HG02610 (cell line): ENCODE data around the gene PLA2G12A.

Source experiments
- ATAC-seq: cut with Tn5 transposase; IDR thresholded peaks from one replicate; pipeline ENCODE4 v1.9.1; 2021; ENCODE audit warnings: mild to moderate bottlenecking, moderate library complexity; ENCODE audit not compliant: unreplicated experiment

PLA2G12A gene

GRCh38 chr4:109729117-109729717, 653 bp downstream of the PLA2G12A start:
- ATAC-seq = no peak

GRCh38 chr4:109728385-109728784, 1.5 kb downstream of the PLA2G12A start:
- ATAC-seq = no peak

DNA sequence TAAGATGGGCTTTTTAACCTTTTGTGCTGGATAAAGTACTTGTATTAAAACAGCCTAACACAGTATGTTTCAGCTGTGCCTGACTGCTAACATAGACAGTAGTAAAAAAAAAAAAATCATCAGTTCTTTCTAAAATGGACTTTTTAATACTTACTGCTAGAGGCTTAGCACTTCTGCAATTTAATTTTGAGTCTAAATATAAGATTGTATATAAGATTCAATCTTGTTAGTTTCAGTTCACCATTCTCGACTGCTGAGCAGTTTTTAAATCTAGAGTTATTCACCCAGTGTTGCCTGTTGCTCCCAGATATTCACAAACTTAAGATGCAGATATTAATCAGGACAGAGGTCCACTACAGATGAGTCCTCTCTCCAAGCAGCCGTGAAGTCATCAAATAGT, 6.8 kb downstream of the PLA2G12A start:
- ATAC-seq = no peak

DNA sequence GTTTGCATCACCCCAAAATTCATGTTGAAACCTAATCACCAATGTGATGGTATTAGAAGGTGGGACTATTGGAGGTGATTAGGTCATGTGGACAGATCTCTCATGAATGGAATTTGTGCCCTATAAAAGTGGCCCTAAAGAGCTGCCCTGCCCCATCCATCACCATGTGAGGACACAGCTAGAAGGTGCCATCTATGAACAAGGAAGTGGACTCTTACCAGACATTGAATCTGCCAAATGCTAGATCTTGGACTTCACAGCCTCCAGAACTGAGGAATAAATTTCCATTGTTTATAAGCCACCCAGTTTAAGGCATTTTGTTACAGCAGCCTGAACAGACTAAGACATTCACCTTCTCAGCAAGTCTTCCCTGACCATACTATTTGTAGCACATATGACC, 7.5 kb downstream of the PLA2G12A start:
- no peak for ATAC-seq

DNA sequence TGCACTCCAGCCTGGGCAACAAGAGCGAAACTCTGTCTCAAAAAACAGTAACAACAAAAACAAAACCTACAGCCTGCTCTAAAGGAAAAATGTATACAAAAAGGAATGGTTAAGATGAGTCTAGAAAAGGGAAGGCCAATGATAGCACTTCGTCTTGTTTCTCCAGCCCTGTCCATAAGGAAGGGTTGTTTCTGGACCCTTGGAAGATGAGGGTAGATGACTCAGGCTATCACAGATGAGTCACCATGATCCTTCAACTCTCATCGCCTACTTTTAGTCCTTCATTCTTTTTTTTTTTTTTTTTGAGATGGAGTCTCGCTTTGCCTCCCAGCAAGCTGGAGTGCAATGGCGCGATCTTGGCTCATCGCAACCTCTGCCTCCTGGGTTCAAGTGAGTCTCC, 8.8 kb downstream of the PLA2G12A start:
- ATAC-seq = no peak

- no peak for ATAC-seq
Observed at GRCh38 chr4:109719604-109720003, 10.3 kb downstream of the PLA2G12A start.

DNA sequence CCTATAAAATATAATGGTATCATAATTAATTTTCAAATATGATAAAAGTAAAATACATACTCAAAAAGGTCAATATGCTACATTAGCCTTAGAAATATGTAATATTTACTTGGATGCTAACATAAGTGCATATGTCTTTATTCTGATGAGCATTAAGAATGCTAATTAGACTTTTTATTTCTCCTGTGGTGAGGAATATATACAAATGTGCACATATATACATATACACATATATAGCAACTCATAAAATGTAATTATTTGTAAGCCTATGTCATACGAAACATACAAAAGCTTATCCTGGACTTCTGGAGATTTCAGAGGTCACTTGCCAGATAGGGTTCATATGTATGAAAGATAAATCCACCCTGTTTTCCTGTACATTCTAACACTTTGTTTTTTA, 11.1 kb downstream of the PLA2G12A start:
- ATAC-seq = no peak

DNA sequence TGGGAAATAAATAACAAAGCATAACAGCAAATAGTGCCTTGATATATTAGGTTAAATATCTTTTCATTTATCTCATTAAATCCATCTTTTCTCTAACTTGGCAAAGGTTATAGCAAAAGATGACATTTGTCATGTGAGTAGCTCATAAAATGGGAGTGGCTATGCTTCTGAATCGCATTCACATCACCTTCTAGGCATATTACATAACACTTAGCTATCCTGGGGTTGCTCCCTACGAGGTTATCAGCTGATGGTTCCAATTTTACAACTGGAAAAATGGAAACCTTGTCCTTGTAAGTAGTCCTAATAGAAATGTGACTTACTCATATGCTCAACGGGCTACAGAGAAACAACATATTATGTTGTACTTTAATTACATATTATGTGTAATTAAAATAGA, 16.4 kb downstream of the PLA2G12A start:
- no peak for ATAC-seq

GRCh38 chr4:109708990-109709389, 20.9 kb downstream of the PLA2G12A start:
- ATAC-seq = peak; percentile 97

DNA sequence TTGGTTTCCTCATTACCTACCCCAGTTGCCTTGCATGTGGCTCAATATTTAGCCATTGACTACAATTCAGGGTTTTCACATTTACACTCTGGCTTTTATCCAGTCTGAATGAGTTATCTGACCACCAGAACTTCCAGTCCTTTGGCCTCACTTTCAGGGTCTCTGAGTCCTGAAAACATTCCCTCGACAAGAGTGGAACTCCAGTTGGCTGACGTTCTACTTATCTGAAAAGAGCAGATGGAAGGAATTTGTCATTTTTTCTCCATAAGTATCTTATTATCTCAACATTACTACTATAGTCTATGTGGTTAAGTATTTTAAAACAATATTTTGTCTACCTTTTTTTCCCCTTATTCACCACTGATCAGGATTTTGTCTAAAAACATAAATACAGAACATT, 21.4 kb downstream of the PLA2G12A start:
- no peak for ATAC-seq

DNA sequence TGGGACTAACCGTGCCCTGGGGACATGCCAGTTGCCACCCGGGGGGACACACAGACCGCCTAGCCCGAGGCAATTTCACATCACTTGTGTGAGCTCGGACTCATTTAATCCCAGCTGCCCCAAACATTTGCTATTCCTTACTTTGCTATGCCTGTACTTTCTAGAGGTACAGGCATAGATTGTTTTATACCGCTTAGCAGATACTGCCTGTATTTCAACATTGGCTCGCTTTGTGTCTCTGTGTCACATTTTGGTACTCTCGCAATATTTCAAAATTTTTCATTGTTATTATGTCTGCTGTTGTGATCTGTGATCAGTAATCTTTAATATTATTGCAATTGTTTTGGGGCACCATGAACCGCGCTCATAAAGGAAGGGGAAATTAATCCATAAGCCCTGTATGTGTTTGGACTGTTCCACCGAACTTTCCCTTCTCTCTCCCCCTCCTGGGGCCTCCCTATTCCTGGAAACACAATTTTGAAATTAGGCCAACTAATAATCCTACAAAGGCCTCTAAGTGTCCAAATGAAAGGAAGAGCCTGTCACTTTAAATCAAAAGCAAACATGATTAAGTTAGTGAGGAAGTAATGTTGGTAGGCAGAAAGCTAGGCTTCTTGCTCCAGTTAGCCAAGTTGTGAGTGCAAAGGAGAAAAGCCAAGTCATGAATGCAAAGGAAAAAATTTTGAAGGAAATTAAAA, 26.1 kb downstream of the PLA2G12A start:
- ATAC-seq = no peak

- peak; percentile 64 for ATAC-seq
Observed at GRCh38 chr4:109702950-109703663, 26.8 kb downstream of the PLA2G12A start, which contains the start of gene CASP6. CASP6 (minus strand) TSS chr4:109703445; CDS start chr4:109703395, 50 bp downstream.

DNA sequence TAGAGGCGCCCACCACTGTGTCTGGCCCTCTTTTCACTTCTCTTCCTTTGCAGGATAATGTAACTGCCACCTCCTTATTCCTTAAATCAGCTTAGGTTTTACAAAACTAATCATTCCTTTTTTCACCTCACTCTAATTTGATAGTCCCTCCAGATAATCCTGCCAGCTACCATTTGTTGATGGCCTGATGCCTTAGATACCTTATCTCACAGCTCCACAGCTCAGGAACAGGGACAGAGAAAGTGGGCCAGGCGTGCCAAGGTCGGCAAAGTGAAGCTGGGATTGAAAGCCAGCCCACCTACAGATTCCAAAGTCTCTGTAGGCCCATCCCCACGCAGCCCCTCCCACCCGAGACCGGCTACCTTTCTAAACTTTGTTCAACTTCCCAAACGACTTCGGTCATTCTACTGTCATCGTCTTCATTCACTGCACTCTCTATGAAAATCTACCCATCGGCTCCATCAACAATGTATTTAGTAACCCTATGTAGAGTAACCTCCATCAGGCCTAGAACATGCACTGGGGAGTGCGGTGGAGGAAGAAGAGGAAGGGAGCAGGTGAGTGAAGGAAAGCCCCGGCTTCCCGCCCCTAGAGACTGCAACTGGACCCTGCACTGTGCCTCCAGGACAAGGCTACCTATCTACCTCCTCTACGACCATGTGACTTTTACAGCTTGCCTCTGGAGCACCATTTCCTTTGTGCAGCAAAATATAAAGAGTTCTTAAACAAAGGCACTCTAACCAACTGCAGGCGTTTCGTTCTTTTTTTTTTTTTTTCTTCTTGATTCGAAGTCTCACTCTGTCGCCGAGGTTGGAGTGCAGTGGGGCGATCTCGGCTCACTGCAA, 28.1 kb downstream of the PLA2G12A start:
- ATAC-seq = no peak

- no peak for ATAC-seq
Observed at GRCh38 chr4:109699553-109700225, 30.2 kb downstream of the PLA2G12A start.

- no peak for ATAC-seq
Observed at GRCh38 chr4:109698656-109699055, 31.2 kb downstream of the PLA2G12A start.

- no peak for ATAC-seq
Observed at GRCh38 chr4:109691411-109691920, 38.4 kb downstream of the PLA2G12A start.

- no peak for ATAC-seq
Observed at GRCh38 chr4:109690690-109691410, 39.0 kb downstream of the PLA2G12A start.

GRCh38 chr4:109684727-109685126, 45.1 kb downstream of the PLA2G12A start:
- ATAC-seq = no peak

DNA sequence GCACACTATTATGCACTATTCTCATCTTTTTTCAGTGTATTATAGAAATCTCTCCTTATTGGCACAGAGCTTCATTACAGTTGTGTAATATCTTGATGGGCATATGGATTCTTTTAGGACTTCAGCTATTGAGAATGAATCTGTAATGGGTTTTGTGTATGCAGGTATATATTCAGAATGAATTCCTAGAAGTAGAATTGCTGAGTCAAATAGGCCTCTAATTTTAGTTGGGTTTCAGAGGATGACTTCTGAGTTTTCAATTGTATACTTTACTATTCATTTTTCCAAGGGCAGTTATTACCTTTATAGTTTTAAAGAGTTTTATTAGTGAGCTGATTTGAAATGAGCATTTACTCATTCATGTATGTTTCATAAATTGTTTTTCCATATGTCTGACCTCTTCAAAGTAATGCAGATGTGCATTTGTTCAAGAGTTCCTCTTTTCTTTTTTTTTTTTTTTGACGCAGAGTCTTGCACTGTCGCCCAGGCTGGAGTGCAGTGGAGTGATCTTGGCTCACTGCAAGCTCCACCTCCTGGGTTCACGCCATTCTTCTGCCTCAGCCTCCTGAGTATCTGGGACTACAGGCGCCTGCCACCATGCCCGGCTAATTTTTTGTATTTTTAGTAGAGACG, 46.1 kb downstream of the PLA2G12A start:
- no peak for ATAC-seq
